Small intestine (tissue), 16 donors: Measurements from ENCODE around the gene PTPN21. TPM values are rescaled to one million over a fixed set of nuclear protein-coding genes. Genes with fewer than 3 reads are reported as not detected.
A peak's percentile ranks its signal among the peaks of the same experiment; 100 is the strongest.

Experiments used
- DNase-seq, 2 donors: peaks; one replicate each; pipeline versions ENCODE4 v3.0.0 to v3.0.0-alpha.2; 2013
- FAIRE-seq: peaks from 2 replicates; lab custom pipeline; 2012; peaks lifted over from hg19 to GRCh38; lab: Jason Lieb, UNC
- H3K27ac ChIP-seq, 3 donors: one replicate each; pipeline ENCODE4 v1.5.1; 2013; ENCODE audit warnings: low read length in 2 of 3, mild to moderate bottlenecking in 2 of 3, control low read depth in 1 of 3, inconsistent platforms in 1 of 3, low read depth in 1 of 3, moderate library complexity in 1 of 3
- H3K27me3 ChIP-seq, 3 donors: one replicate each; pipeline ENCODE4 v1.6.1; 2013; ENCODE audit warnings: low read length in 3 of 3, inconsistent platforms in 1 of 3; ENCODE audit not compliant: control insufficient read depth in 3 of 3, insufficient read depth in 3 of 3
- H3K36me3 ChIP-seq, 3 donors: one replicate each; pipeline ENCODE4 v1.6.1; 2013; ENCODE audit warnings: low read length in 3 of 3, inconsistent platforms in 1 of 3, low read depth in 1 of 3, mild to moderate bottlenecking in 1 of 3, moderate library complexity in 1 of 3; ENCODE audit not compliant: control insufficient read depth in 3 of 3, insufficient read depth in 2 of 3
- H3K4me1 ChIP-seq, 3 donors: one replicate each; pipeline ENCODE4 v1.6.1; 2013; ENCODE audit warnings: low read length in 2 of 3, inconsistent platforms in 1 of 3, low read depth in 1 of 3, mild to moderate bottlenecking in 1 of 3, moderate library complexity in 1 of 3; ENCODE audit not compliant: control insufficient read depth in 3 of 3, insufficient read depth in 2 of 3
- H3K4me3 ChIP-seq, 3 donors: one replicate each; pipeline ENCODE4 v1.5.1; 2013; ENCODE audit warnings: low read length in 3 of 3, control low read depth in 1 of 3, inconsistent platforms in 1 of 3, low read depth in 1 of 3, mild to moderate bottlenecking in 1 of 3, moderate library complexity in 1 of 3
- H3K9me3 ChIP-seq, 2 donors: one replicate each; pipeline ENCODE4 v1.6.1; 2013; ENCODE audit warnings: low read depth in 1 of 2, low read length in 1 of 2; ENCODE audit not compliant: control insufficient read depth in 2 of 2, insufficient read depth in 1 of 2
- WGBS, 3 donors: extraction: QIAGEN DNeasy Blood & Tissue Kit; methylation state at CpG; one replicate each; pipeline ENCODE4 v1.1.7; 2013; 5-methylcytosine and 5-hydroxymethylcytosine counted together
- long read RNA-seq, 10 donors: transcript quantifications; one replicate each; lab custom pipeline, GENCODE V29; 2026
- polyA plus RNA-seq, 4 donors: library from polyadenylated mRNA; stranded (reverse) in 3 of 4; unstranded in 1 of 4; fragments of 200-250 nt in 3 of 4; fragments of 120-200 nt in 1 of 4; gene quantifications; one replicate each; pipeline versions ENCODE4 v1.2.1 to v1.2.3, GENCODE V29; 2013
- donor health status: healthy with polysubstance abuse.
- donor health status: control.
- donor health status: control.
- donor health status: Bipolar disorder and iron deficiency.
- donor health status: healthy.

Gene PTPN21
- polyA plus RNA-seq: 10 to 100 TPM in 1 of 4 donors, 1 to 10 TPM in 3; 4.7 to 14.3 (median 9.2) TPM
- long read RNA-seq, donor 1: 0 reads
- long read RNA-seq, donor 2: 0 reads
- long read RNA-seq, donor 3: 0 reads
- long read RNA-seq, donor 4: 0 reads
- long read RNA-seq, donor 5: 0 reads
- long read RNA-seq, donor 6: 0 reads
- long read RNA-seq, donor 7: 0 reads
- long read RNA-seq, donor 8: 0 reads
- long read RNA-seq, donor 9: 0 reads
- long read RNA-seq, donor 10: 0 reads

DNA sequence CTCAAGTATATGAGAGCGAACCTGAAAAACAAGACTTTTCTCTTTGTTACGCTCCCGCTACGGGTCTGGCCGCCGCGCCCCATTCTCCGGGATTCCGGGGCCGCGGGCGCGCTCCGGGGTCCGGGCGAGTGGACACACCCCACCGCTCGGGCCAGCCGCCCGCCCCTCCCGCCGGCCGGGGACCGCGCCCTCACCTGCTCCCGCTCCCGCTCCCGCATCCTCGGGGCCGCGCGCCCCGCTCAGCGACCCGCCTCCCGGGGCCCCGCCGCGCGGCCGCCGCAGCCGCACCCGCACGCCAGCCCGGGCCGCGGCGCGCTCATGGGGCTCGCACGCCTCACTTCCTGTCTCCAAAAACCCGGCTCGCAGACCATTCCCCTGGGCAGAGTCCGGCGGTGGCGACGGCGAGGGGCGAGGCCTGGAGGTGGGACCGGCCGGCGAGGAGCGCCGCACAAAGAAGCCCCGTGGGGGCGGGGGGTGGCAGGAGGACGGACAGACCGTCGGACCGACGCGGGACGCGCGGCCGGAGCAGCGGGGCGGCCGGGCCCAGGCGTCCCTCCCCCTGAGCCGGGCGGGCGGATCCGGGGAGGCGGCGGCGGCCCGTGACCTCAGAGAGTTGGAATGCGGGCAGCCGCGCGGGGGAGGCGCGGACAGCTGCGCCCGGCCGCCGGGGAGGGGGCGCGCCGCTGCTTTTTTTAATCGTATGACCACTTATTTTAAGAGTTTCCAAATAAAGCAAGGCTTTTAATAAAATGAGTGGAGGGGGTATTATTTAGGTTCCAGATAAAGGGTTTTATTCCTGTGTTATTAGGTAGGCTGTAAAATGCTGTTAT is at the start of gene PTPN21:
Gene PTPN21, minus strand, starts transcription at position 551 of the 830 bp plus-strand sequence. CDS start 4,590 bp downstream, outside the sequence.
- peak within 1 kb of the TSS; percentile 48 to 92 (median 81) for H3K4me3 ChIP-seq
- H3K36me3 ChIP-seq: peaks cover 0 to 6% (median 0%) of the 10 kb centered on the region in 3 donors
- DNase-seq (peak; percentile 75 to 85), FAIRE-seq (no peak)
- H3K9me3 ChIP-seq: no peaks in the 10 kb centered on the region
- H3K4me1 ChIP-seq: peaks cover 0 to 33% (median 4%) of the 10 kb centered on the region in 3 donors
- peak within 1 kb of the TSS; percentile 66 to 96 (median 88) for H3K27ac ChIP-seq
- WGBS, 3 donors: 1% methylated on average over 57 to 103 of the region's 103 CpGs
- H3K27me3 ChIP-seq: peaks cover 0 to 21% (median 0%) of the 10 kb centered on the region in 3 donors

GRCh38 chr14:88604212-88604611 is 49.4 kb upstream of the PTPN21 start:
- Histone ChIP-seq H3K4me1 (no peaks in the 10 kb centered on the region), H3K27me3 (no peaks in the 10 kb centered on the region), H3K36me3 (peaks cover 14 to 56% (median 23%) of the 10 kb centered on the region in 3 donors), H3K27ac (no peak overlapping the region), H3K4me3 (no peak overlapping the region), H3K9me3 (no peaks in the 10 kb centered on the region)
- DNase-seq: no peak
- FAIRE-seq: no peak

DNA sequence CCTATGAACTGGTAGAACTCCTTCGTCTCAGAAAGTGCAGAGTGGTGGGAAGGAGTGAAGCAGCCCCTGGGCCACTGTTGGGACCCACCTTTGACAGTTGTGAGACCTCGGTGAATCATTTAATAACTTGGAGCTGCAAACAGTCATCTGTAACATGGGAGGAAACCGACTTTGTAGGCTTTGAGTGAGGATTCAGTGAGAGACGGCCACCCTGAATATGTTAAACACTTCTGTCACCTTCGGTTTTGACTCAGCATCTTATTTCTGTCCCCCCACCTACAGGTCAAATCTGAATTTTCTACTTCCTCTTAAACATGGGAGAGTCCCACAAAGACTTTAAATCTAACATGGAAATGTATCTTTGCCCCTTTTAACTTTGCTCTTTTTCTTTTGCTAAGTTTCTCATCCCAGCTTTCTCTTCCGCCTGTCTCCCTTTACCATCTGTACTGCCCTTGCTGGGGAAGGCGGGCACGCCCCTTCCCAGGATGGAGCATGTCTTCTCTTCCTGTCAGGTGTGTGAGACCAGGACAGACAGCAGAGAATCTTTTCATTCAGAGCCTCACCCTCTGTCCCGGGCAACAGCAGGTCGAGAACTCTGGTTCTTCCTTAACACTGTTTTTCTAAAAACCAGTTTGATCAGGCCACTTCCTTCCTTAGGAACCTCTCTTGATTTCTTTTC is 45.1 kb upstream of the PTPN21 start:
- 67 to 84% (median 77%) methylated on average over 10 of the region's 10 CpGs for WGBS, 3 donors
- H3K27me3 ChIP-seq: no peaks in the 10 kb centered on the region
- no peak overlapping the region for H3K4me3 ChIP-seq
- no peak for FAIRE-seq
- no peaks in the 10 kb centered on the region for H3K9me3 ChIP-seq
- peaks cover 20 to 51% (median 32%) of the 10 kb centered on the region in 3 donors for H3K36me3 ChIP-seq
- DNase-seq: no peak
- no peaks in the 10 kb centered on the region for H3K4me1 ChIP-seq
- H3K27ac ChIP-seq: no peak overlapping the region

DNA sequence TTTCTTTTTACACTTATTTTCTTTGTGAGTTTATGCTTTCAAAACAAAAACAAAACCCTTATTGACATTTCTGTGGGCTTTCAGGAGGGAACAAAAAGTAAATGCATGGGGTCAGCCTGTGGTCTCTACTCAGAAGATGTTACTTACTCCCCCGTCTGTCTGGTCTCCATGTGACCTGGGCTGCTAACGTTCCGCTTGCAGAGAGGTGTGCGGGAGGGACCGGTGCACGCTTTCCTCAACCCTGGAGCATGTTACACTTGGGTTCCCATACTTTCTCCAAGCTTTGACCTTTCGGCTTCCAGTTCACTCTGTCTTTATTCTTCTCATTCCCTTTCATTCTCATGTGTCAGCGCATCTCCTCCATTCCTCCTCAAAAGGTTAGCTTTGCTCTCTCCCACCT is 44.5 kb upstream of the PTPN21 start:
- DNase-seq: no peak
- H3K27me3 ChIP-seq: no peaks in the 10 kb centered on the region
- H3K4me1 ChIP-seq: no peaks in the 10 kb centered on the region
- H3K27ac ChIP-seq: no peak overlapping the region
- H3K4me3 ChIP-seq: no peak overlapping the region
- 87 to 93% (median 92%) methylated on average over 8 of the region's 8 CpGs for WGBS, 3 donors
- no peak for FAIRE-seq
- H3K36me3 ChIP-seq: peaks cover 21 to 47% (median 32%) of the 10 kb centered on the region in 3 donors
- no peaks in the 10 kb centered on the region for H3K9me3 ChIP-seq

DNA sequence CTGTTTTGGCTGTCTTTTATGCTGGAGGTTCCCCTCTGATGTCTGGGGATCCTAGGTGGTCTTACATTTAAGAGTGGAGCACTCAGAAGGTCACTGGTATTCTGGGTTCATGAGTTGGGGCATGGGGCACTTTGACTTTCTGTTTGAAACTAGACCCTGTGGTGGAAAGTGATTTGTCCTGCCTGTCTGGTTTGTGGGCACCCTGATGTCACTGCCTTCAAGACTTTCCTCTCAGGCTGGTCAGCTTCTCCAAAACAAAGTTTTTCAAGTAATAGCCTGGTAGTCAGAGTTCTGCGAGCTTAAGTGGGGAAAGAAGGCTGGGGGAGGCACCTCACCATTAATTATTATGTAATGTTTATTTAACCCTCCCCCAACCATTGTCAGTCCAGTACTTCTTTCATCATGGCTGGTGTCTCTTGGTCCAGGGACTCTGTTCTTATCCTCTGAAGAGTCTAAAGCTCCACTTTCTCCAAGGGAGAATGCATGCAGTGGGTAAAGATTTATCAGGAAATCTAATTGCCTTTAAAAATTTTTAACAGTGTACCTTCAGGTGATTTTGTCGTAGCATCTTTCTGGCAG is 43.4 kb upstream of the PTPN21 start:
- Histone ChIP-seq H3K9me3 (no peaks in the 10 kb centered on the region), H3K27ac (no peak overlapping the region), H3K4me1 (no peaks in the 10 kb centered on the region), H3K36me3 (peaks cover 23 to 44% (median 32%) of the 10 kb centered on the region in 3 donors), H3K4me3 (no peak overlapping the region), H3K27me3 (no peaks in the 10 kb centered on the region)
- no peak for DNase-seq
- no peak for FAIRE-seq
- 71 to 96% (median 87%) methylated on average over 2 of the region's 2 CpGs for WGBS, 3 donors

DNA sequence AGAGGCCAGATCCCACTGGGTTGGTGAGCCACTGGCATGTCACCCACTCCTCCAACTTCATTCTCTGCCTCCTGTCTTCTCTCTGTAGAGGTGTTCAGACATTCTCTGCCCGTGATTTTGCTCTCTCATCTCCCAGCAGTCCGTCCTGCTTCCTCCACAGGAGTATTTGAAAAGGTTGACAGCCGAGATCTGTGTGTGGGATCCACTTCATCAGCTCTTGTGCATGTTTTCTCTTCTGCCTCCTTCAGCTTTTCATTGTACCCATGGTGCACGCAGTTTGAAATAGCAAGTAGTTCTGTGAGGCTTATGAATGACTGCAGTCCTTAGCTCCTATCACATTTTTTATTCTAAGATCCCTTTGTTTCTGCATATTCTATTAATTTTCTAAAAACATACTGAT is 42.8 kb upstream of the PTPN21 start:
- H3K4me3 ChIP-seq: no peak overlapping the region
- 91 to 95% (median 95%) methylated on average over 4 of the region's 4 CpGs for WGBS, 3 donors
- FAIRE-seq (no peak), DNase-seq (no peak)
- no peaks in the 10 kb centered on the region for H3K4me1 ChIP-seq
- H3K27me3 ChIP-seq: no peaks in the 10 kb centered on the region
- peaks cover 17 to 42% (median 26%) of the 10 kb centered on the region in 3 donors for H3K36me3 ChIP-seq
- H3K27ac ChIP-seq: no peak overlapping the region
- no peaks in the 10 kb centered on the region for H3K9me3 ChIP-seq

GRCh38 chr14:88597038-88597437 is 42.2 kb upstream of the PTPN21 start:
- H3K27me3 ChIP-seq: no peaks in the 10 kb centered on the region
- H3K9me3 ChIP-seq: no peaks in the 10 kb centered on the region
- H3K27ac ChIP-seq: no peak overlapping the region
- WGBS, 3 donors: 91 to 96% (median 93%) methylated on average over 4 of the region's 4 CpGs
- no peaks in the 10 kb centered on the region for H3K4me1 ChIP-seq
- no peak for FAIRE-seq
- DNase-seq: no peak
- H3K4me3 ChIP-seq: no peak overlapping the region
- peaks cover 16 to 42% (median 20%) of the 10 kb centered on the region in 3 donors for H3K36me3 ChIP-seq

DNA sequence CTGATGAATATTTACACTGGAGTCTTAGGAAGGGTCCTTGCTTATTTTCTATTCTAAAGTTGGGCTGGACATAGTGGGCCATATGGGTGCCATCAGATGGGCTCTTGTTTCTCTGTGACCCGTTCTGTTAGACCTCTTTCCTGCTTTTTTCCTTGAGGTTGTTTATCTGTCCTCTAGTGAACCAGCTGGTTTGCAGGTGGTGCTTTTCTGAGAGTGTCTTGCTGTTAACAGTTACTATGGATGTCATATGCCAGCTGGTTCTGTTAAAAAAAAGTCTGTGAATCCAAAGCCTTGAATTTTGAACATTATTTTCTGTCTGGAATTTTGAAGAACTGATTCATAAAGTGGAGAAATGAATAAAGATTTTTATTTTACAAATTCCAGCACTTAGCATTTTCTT is 37.2 kb upstream of the PTPN21 start:
- H3K27ac ChIP-seq: no peak overlapping the region
- WGBS, 3 donors: 8 to 58% (median 50%) methylated on average over 1 of the region's 1 CpG
- DNase-seq (no peak), FAIRE-seq (no peak)
- H3K27me3 ChIP-seq: no peaks in the 10 kb centered on the region
- H3K4me3 ChIP-seq: no peak overlapping the region
- no peaks in the 10 kb centered on the region for H3K4me1 ChIP-seq
- H3K36me3 ChIP-seq: peaks cover 11 to 29% (median 16%) of the 10 kb centered on the region in 3 donors
- H3K9me3 ChIP-seq: no peaks in the 10 kb centered on the region
